ENCODE data around the gene NBPF12. TPM values are rescaled to one million over a fixed set of nuclear protein-coding genes. Genes with fewer than 3 reads are reported as not detected.
"Not testable (repeated sequence)": the region's sequence is repeated elsewhere in the genome, so short reads cannot be mapped to it uniquely, and the experiment has no call there.

Gene NBPF12, protein sequence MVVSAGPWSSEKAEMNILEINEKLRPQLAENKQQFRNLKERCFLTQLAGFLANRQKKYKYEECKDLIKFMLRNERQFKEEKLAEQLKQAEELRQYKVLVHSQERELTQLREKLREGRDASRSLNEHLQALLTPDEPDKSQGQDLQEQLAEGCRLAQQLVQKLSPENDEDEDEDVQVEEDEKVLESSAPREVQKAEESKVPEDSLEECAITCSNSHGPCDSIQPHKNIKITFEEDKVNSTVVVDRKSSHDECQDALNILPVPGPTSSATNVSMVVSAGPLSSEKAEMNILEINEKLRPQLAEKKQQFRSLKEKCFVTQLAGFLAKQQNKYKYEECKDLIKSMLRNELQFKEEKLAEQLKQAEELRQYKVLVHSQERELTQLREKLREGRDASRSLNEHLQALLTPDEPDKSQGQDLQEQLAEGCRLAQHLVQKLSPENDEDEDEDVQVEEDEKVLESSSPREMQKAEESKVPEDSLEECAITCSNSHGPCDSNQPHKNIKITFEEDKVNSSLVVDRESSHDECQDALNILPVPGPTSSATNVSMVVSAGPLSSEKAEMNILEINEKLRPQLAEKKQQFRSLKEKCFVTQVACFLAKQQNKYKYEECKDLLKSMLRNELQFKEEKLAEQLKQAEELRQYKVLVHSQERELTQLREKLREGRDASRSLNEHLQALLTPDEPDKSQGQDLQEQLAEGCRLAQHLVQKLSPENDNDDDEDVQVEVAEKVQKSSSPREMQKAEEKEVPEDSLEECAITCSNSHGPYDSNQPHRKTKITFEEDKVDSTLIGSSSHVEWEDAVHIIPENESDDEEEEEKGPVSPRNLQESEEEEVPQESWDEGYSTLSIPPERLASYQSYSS (N-terminal part only)
- total RNA-seq (10 to 100 TPM in 3 of 4 donors, 1 to 10 TPM in 1; 8.2 to 16.3 (median 11.5) TPM), polyA plus RNA-seq (1 to 10 TPM; 2.3 to 8.3 (median 2.4) TPM)

DNA sequence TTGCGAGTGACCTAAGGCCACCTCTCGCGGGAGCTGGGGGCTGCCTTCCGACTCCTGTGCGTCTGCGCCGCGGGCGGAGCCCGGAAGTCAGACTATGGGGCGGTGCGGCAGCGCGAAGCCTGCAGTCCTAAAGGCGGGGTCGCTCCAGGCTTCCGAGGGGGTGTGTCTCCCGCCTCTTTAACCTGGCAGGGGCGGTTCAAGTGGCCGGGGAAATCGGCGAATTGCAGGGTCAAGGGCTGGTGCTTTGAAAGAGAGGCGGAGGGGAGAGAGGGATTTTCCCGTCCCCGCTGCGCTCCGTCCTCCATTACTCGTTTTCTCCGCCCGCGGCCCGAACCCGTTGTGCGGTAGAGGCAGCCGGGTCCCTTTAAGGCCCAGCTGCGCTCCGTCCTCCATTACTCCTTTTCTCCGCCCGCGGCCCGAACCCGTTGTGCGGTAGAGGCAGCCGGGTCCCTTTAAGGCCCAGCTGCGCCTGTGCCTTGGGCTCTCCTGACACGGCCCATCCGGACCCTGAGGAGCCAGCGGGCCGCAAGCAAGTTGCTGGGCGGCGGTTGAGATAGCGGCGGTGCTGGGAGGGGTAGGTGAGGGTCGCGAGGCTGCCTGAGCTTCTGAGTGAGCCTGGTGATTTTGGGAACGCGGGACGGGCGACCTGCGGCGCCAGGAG is at the start of gene NBPF12:
Gene NBPF12, plus strand, starts transcription at position 83 of the 661 bp plus-strand sequence. CDS start 21,820 bp downstream, outside the sequence.
- 0 to 1% methylated on average over 57 to 58 of the region's 61 CpGs for WGBS, 2 donors
- H3K36me3 ChIP-seq; intact Hi-C loops (cut with DNase I); H3K9me3 ChIP-seq; H3K27me3 ChIP-seq; H3K4me1 ChIP-seq: not testable (repeated sequence)
- peak in 2 of 4 donors; percentile 25 to 39 for TF ChIP-seq POLR2AphosphoS5 (IDR thresholded peaks at IDR 0.05)
- Histone ChIP-seq H3K27ac (peak within 1 kb of the TSS; percentile 86 to 90 (median 88)), H3K4me3 (peak within 1 kb of the TSS; percentile 47 to 84 (median 78))
- DNase-seq = peak; percentile 88

- H3K27me3 ChIP-seq; H3K9me3 ChIP-seq; H3K36me3 ChIP-seq; DNase-seq; H3K4me3 ChIP-seq; intact Hi-C loops (cut with DNase I); H3K4me1 ChIP-seq; H3K27ac ChIP-seq: not testable (repeated sequence)
- 91 to 95% methylated on average over 1 to 2 of the region's 4 CpGs for WGBS, 2 donors
Measured at GRCh38 chr1:146891355-146891754, 46.8 kb upstream of the NBPF12 start.

- H3K9me3 ChIP-seq; intact Hi-C loops (cut with DNase I); H3K27me3 ChIP-seq; H3K36me3 ChIP-seq; H3K4me3 ChIP-seq; H3K27ac ChIP-seq; H3K4me1 ChIP-seq; DNase-seq: not testable (repeated sequence)
- WGBS, 2 donors = 59 to 65% methylated on average over 2 of the region's 3 CpGs
Measured at GRCh38 chr1:146892331-146892730, 45.8 kb upstream of the NBPF12 start.

GRCh38 chr1:146907565-146908261 is 30.4 kb upstream of the NBPF12 start:
- intact Hi-C loops (cut with DNase I); H3K27me3 ChIP-seq; H3K27ac ChIP-seq; DNase-seq; H3K36me3 ChIP-seq; H3K9me3 ChIP-seq; H3K4me3 ChIP-seq; H3K4me1 ChIP-seq: not testable (repeated sequence)
- 25 to 55% methylated on average over 6 to 7 of the region's 8 CpGs for WGBS, 2 donors

GRCh38 chr1:146912975-146913374 is 25.1 kb upstream of the NBPF12 start:
- 84 to 85% methylated on average over 3 of the region's 3 CpGs for WGBS, 2 donors
- DNase-seq; H3K9me3 ChIP-seq; H3K27me3 ChIP-seq; H3K4me3 ChIP-seq; H3K4me1 ChIP-seq; H3K27ac ChIP-seq; intact Hi-C loops (cut with DNase I); H3K36me3 ChIP-seq: not testable (repeated sequence)

GRCh38 chr1:146920811-146921210 is 17.3 kb upstream of the NBPF12 start:
- DNase-seq; intact Hi-C loops (cut with DNase I); H3K27ac ChIP-seq; H3K27me3 ChIP-seq; H3K36me3 ChIP-seq; H3K9me3 ChIP-seq; H3K4me1 ChIP-seq; H3K4me3 ChIP-seq: not testable (repeated sequence)

DNA sequence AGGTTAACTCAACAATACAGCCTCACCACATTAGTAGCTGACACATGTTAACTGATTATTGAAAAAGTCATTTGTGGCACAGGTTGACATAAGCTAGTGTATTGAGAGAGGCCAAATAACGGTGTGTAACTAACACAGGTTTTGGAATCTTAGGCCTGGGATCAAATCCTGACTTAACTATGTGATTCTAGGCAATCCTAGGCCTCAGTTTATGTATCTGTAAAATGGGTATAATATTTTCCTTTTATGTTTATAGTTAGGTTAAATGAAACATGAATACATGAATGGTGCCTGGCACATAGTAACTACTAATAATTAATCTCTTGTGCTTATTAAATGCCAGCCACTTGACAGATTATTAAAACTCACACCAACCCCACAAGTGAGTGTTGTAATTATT is 15.5 kb upstream of the NBPF12 start:
- intact Hi-C loops (cut with DNase I) = not testable (repeated sequence)

DNA sequence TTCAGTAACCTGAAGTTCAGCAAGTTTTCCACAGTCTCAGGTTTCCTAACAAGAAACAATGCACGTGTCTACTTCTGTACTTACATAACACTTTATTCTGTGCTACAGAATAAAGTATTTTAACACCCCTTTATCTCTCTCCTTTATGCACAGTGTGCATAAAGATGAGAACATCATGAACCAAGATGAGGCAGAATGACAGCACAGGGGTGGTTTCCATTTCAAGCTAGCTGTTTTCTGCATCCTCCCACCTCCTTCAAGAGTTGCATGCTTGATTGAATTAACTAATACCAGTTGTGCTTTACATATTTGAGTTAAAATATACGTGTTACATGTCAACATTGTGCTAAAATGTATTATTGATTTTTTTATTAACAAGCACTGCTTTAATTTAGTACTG is 14.0 kb upstream of the NBPF12 start:
- H3K4me1 ChIP-seq; intact Hi-C loops (cut with DNase I); H3K4me3 ChIP-seq; H3K27me3 ChIP-seq; DNase-seq; H3K27ac ChIP-seq; H3K9me3 ChIP-seq; H3K36me3 ChIP-seq: not testable (repeated sequence)
- 72 to 79% methylated on average over 2 of the region's 2 CpGs for WGBS, 2 donors

More for the DNA sequence above, 15.5 kb upstream of the NBPF12 start:
- H3K4me1 ChIP-seq, H3K27ac ChIP-seq, H3K4me3 ChIP-seq, H3K9me3 ChIP-seq, H3K27me3 ChIP-seq, DNase-seq, H3K36me3 ChIP-seq: not testable (repeated sequence)
- WGBS, 2 donors = 81 to 84% methylated on average over 1 of the region's 1 CpG

GRCh38 chr1:146926413-146926812 is 11.7 kb upstream of the NBPF12 start:
- intact Hi-C loops (cut with DNase I); H3K4me3 ChIP-seq; H3K27me3 ChIP-seq; H3K36me3 ChIP-seq; H3K4me1 ChIP-seq; H3K27ac ChIP-seq; H3K9me3 ChIP-seq; DNase-seq: not testable (repeated sequence)
- 93 to 95% methylated on average over 2 of the region's 2 CpGs for WGBS, 2 donors

DNA sequence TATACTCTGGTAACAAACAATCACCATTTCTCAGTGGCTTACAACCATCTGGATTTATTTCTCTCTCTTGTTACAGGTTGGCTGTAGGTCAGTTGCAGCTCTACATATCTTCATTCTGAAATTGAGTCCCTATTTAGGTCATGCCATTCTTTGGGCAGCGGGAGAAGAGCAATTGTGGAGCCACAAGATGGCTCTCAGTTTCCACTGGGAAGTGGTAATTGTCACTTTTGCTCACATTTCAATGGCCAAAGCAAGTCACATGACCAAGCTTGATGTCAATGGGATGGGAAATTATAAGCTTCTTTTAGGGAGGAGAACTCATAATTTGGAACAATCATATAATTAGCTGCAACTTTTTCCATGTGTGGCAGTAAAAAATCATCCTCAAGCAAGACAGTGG is 7.9 kb upstream of the NBPF12 start:
- H3K9me3 ChIP-seq; H3K4me3 ChIP-seq; H3K36me3 ChIP-seq; H3K4me1 ChIP-seq; intact Hi-C loops (cut with DNase I); H3K27me3 ChIP-seq; H3K27ac ChIP-seq; DNase-seq: not testable (repeated sequence)
- WGBS, 2 donors = 93 to 98% methylated on average over 1 of the region's 1 CpG

- DNase-seq; H3K36me3 ChIP-seq; intact Hi-C loops (cut with DNase I); H3K27me3 ChIP-seq; H3K9me3 ChIP-seq; H3K27ac ChIP-seq; H3K4me3 ChIP-seq; H3K4me1 ChIP-seq: not testable (repeated sequence)
- WGBS, 2 donors = 31 to 45% methylated on average over 6 to 7 of the region's 8 CpGs
Measured at GRCh38 chr1:146934390-146935223, 3.5 kb upstream of the NBPF12 start.
